Fibroblast of lung (primary cell): ENCODE measurements around the gene PDILT.

Experiments used
- CTCF ChIP-seq, 2 donors: IDR thresholded peaks in 1 of 2; conservative IDR thresholded peaks in 1 of 2; 1 replicate in 1 of 2; 2 replicates in 1 of 2; pipeline ENCODE4 v1.5.1; 2011 to 2012; ENCODE audit warnings: low read length in 2 of 2, control low read depth in 1 of 2, inconsistent platforms in 1 of 2, low read depth in 1 of 2, mild to moderate bottlenecking in 1 of 2
- EZH2 ChIP-seq: IDR thresholded peaks from 2 replicates; pipeline ENCODE4 v1.5.1; 2012; ENCODE audit warnings: low read length, control low read depth, mild to moderate bottlenecking; ENCODE audit errors: missing control alignments

DNA sequence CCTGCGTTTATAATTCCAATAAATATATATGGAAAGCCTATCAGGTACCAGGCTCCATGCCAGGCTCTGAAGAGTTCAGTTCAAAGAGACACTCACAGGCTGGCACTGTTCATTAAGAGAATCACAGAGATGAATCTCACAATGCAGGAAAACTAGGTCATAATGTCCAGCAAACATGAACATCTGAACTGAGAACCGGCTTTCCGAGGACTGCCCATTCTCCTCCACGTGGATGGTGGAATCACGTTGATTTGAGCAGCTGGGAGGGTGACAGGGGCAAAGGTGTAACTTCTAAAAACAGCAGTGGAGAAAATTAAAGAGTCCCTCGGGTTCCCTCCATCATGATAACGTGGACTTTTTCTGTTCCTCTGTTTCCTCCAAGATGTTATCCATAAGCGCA is 87.4 kb downstream of the PDILT start:
- TF ChIP-seq CTCF (conservative IDR thresholded peaks at IDR 0.05 in 1 of 2, IDR thresholded peaks at IDR 0.05 in 1 of 2; ENCODE audit: low read depth in 1 of 2, low read length in 2 of 2) = no peak
- no peak for TF ChIP-seq EZH2
